ENCODE measurements around the gene RIOK1. TPM values are rescaled to one million over a fixed set of nuclear protein-coding genes. Genes with fewer than 3 reads are reported as not detected.

The RIOK1 gene
- total RNA-seq, 1 experiment from 2014 or later, result 39.0 TPM

GRCh38 chr6:7410851-7411250 lies 21.2 kb downstream of the RIOK1 start:
- ATAC-seq (no peak), DNase-seq (ENCODE audit: low read depth, low spot score) (no peak)
- BruUV-seq (replicated peaks), result no TSS peak
- H3K27me3 ChIP-seq (ENCODE audit: insufficient read depth, low read length), result no peaks in the 10 kb centered on the region
- no peaks in the 10 kb centered on the region for H3K4me1 ChIP-seq (ENCODE audit: control insufficient read depth in 1 of 2, insufficient read depth in 2 of 2, low read length in 2 of 2)
- H3K9me2 ChIP-seq (ENCODE audit: insufficient read depth), result no peaks in the 10 kb centered on the region
- TF ChIP-seq, protein P1, sequence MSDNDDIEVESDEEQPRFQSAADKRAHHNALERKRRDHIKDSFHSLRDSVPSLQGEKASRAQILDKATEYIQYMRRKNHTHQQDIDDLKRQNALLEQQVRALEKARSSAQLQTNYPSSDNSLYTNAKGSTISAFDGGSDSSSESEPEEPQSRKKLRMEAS (IDR thresholded peaks at IDR 0.05), result no peak
- TF ChIP-seq CBX3 (IDR thresholded peaks at IDR 0.05; ENCODE audit: low read depth) (no peak), ELF1 (IDR thresholded peaks at IDR 0.05; ENCODE audit: borderline replicate concordance, low read depth) (no peak), EZH2phosphoT487 (IDR thresholded peaks at IDR 0.05; ENCODE audit: borderline replicate concordance) (no peak), SIN3A (IDR thresholded peaks at IDR 0.05; ENCODE audit: low read depth) (no peak), POLR2A (IDR thresholded peaks at IDR 0.05; ENCODE audit: borderline replicate concordance, extremely low read depth, insufficient read depth, insufficient read length) (no peak), ZBTB33 (IDR thresholded peaks at IDR 0.05; ENCODE audit: extremely low read depth, insufficient replicate concordance, low read length) (no peak), EZH2 (IDR thresholded peaks at IDR 0.05) (no peak), SRF (IDR thresholded peaks at IDR 0.05; ENCODE audit: low read depth) (no peak), TCF7L2 (IDR thresholded peaks at IDR 0.05; ENCODE audit: borderline replicate concordance, extremely low read depth, insufficient read depth, insufficient read length) (no peak), FOSL1 (IDR thresholded peaks at IDR 0.05; ENCODE audit: low read depth) (no peak)
- TF ChIP-seq, protein P2, sequence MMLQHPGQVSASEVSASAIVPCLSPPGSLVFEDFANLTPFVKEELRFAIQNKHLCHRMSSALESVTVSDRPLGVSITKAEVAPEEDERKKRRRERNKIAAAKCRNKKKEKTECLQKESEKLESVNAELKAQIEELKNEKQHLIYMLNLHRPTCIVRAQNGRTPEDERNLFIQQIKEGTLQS (IDR thresholded peaks at IDR 0.05), result no peak
- H3K4me3 ChIP-seq (replicated peaks in 1 of 2; ENCODE audit: low read depth in 1 of 2, low read length in 2 of 2), result no peak overlapping the region
- no peaks in the 10 kb centered on the region for H4K20me1 ChIP-seq (ENCODE audit: insufficient read depth)
- no peak overlapping the region for H3K4me2 ChIP-seq (ENCODE audit: low read length)
- H3K79me2 ChIP-seq (ENCODE audit: insufficient read depth, low read length), result no peaks in the 10 kb centered on the region
- intact Hi-C loops (cut with micrococcal nuclease), result no loop called here
- no peak overlapping the region for H2AFZ ChIP-seq (ENCODE audit: low read depth, low read length, poor library complexity, severe bottlenecking)
- H3K36me3 ChIP-seq (ENCODE audit: control insufficient read depth in 1 of 2, insufficient read depth in 2 of 2, low read length in 2 of 2), result peaks cover 50 to 59% of the 10 kb centered on the region in 2 experiments
- ChIA-PET POLR2A (no interaction called here), CTCF (interaction anchor here (1.0 kb wide), 1 partner anchor 14 kb away, joined by 3 read pairs; no protein-coding TSS in a partner anchor), RAD21 (ENCODE audit: low non-redundant PET in 1 of 2, low total read pairs in 2 of 2, uncharacterized antibody in 2 of 2, unreplicated experiment in 2 of 2) (no interaction called here)
- H3K9ac ChIP-seq (ENCODE audit: low read length), result no peak overlapping the region
- H3K9me3 ChIP-seq (ENCODE audit: control insufficient read depth in 1 of 2, insufficient read depth in 1 of 2, low read depth in 1 of 2, low read length in 2 of 2), result no peaks in the 10 kb centered on the region
- H3K27ac ChIP-seq (ENCODE audit: low read depth, low read length), result no peak overlapping the region
